Ectodermal cell (in vitro differentiated cells): ENCODE measurements around the gene ORM1.

Experiments
- H3K27ac ChIP-seq: 2 replicates; pipeline ENCODE4 v1.7.0; 2013; ENCODE audit warnings: mild to moderate bottlenecking, low read depth, low read length; ENCODE audit not compliant: insufficient read depth, poor library complexity, severe bottlenecking
- H3K27me3 ChIP-seq: 2 replicates; pipeline ENCODE4 v1.7.0; 2013; ENCODE audit warnings: mild to moderate bottlenecking, low read length; ENCODE audit not compliant: insufficient read depth, control insufficient read depth, poor library complexity, severe bottlenecking
- H3K36me3 ChIP-seq: one replicate; pipeline ENCODE4 v1.7.0; 2013; ENCODE audit warnings: low read length; ENCODE audit not compliant: control insufficient read depth, insufficient read depth
- H3K4me1 ChIP-seq: one replicate; pipeline ENCODE4 v1.7.0; 2013; ENCODE audit warnings: low read length; ENCODE audit not compliant: control insufficient read depth, insufficient read depth
- H3K4me3 ChIP-seq: 2 replicates; pipeline ENCODE4 v1.7.0; 2013; ENCODE audit warnings: low read depth, low read length, control low read depth; ENCODE audit not compliant: insufficient read depth
- H3K9me3 ChIP-seq: 2 replicates; pipeline ENCODE4 v1.7.0; 2013; ENCODE audit warnings: mild to moderate bottlenecking, low read length, moderate library complexity; ENCODE audit not compliant: control insufficient read depth
- WGBS, 2 experiments: methylation state at CpG; one replicate each; pipeline ENCODE4 v1.1.7; 2013; ENCODE audit warnings: missing lambda C conversion rate in 2 of 2; 5-methylcytosine and 5-hydroxymethylcytosine counted together

The ORM1 gene

DNA sequence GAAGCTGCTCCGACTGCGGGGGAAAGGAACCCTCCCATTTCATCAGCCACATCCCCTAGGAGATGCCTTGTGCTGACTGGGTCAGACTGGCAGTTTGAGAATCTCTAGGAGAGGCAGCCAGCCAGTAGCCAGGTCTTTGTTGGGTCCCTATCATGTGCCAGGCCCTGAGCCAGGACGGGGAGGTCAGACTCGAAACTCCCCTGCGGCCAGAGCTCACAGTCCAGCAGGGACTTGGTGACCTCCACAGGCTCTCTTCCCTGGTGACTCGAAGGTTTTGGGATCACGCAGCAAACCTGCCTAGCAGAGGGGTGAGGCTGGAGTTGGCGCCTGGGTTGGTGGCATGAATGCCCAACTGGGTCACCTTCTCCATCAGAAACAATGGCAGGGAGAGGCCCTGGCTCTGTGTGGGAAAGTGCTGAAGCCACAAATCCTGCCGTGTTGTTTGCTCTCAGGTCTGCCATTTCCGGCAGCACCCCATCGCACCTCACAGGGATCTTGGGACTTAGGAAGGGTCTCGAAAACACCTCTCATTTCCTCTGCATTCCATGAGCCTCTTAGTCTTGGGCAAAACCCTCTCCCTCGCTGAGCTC is 14.4 kb upstream of the ORM1 start:
- WGBS, 2 experiments: 94 to 96% methylated on average over 13 of the region's 13 CpGs
- Histone ChIP-seq H3K9me3 (no peaks in the 10 kb centered on the region), H3K4me3 (no peak overlapping the region), H3K27ac (no peak overlapping the region), H3K27me3 (no peaks in the 10 kb centered on the region), H3K4me1 (no peaks in the 10 kb centered on the region), H3K36me3 (no peaks in the 10 kb centered on the region)

GRCh38 chr9:114309096-114309495 is 13.8 kb upstream of the ORM1 start:
- H3K27me3 ChIP-seq: no peaks in the 10 kb centered on the region
- H3K36me3 ChIP-seq: no peaks in the 10 kb centered on the region
- no peaks in the 10 kb centered on the region for H3K4me1 ChIP-seq
- WGBS, 2 experiments: 92 to 93% methylated on average over 13 of the region's 13 CpGs
- H3K9me3 ChIP-seq: no peaks in the 10 kb centered on the region
- H3K4me3 ChIP-seq: no peak overlapping the region
- no peak overlapping the region for H3K27ac ChIP-seq

- Histone ChIP-seq H3K9me3 (no peaks in the 10 kb centered on the region), H3K4me3 (no peak overlapping the region), H3K27me3 (no peaks in the 10 kb centered on the region), H3K27ac (no peak overlapping the region), H3K4me1 (no peaks in the 10 kb centered on the region), H3K36me3 (no peaks in the 10 kb centered on the region)
- WGBS, 2 experiments: 92 to 93% methylated on average over 22 of the region's 22 CpGs
These were observed 12.1 kb upstream of the ORM1 start for GRCh38 chr9:114310471-114311450.

GRCh38 chr9:114311571-114312512 is 11.1 kb upstream of the ORM1 start:
- Histone ChIP-seq H3K27me3 (no peaks in the 10 kb centered on the region), H3K9me3 (no peaks in the 10 kb centered on the region), H3K4me1 (no peaks in the 10 kb centered on the region), H3K27ac (no peak overlapping the region), H3K4me3 (no peak overlapping the region), H3K36me3 (no peaks in the 10 kb centered on the region)
- 95% methylated on average over 27 to 28 of the region's 28 CpGs for WGBS, 2 experiments

GRCh38 chr9:114312513-114312875 is 10.4 kb upstream of the ORM1 start:
- 90 to 91% methylated on average over 8 of the region's 8 CpGs for WGBS, 2 experiments
- Histone ChIP-seq H3K4me1 (no peaks in the 10 kb centered on the region), H3K27me3 (no peaks in the 10 kb centered on the region), H3K9me3 (no peaks in the 10 kb centered on the region), H3K4me3 (no peak overlapping the region), H3K36me3 (no peaks in the 10 kb centered on the region), H3K27ac (no peak overlapping the region)

DNA sequence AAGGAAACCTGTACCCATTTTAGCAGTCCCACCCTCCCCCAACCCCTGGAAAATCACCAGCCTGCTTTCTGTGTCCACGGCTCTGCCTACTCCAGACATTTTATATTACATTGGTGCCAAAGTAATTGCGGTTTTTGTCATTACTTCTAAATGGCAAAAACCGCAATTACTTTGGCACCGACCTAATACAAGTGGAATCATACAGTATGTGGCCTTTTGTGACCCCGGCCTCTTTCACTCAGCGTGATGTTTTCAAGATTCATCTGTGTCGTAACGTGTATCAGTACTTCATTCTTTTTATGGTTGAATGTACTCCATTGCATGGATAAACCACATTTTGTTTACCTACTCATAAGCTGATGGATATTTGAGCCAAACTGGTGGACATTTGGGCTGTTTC is 9.7 kb upstream of the ORM1 start:
- H3K36me3 ChIP-seq: no peaks in the 10 kb centered on the region
- 90 to 97% methylated on average over 8 of the region's 8 CpGs for WGBS, 2 experiments
- H3K9me3 ChIP-seq: no peaks in the 10 kb centered on the region
- no peak overlapping the region for H3K4me3 ChIP-seq
- H3K27ac ChIP-seq: no peak overlapping the region
- no peaks in the 10 kb centered on the region for H3K27me3 ChIP-seq
- no peaks in the 10 kb centered on the region for H3K4me1 ChIP-seq

GRCh38 chr9:114314256-114314867 is 8.5 kb upstream of the ORM1 start:
- no peaks in the 10 kb centered on the region for H3K4me1 ChIP-seq
- H3K4me3 ChIP-seq: no peak overlapping the region
- H3K9me3 ChIP-seq: no peaks in the 10 kb centered on the region
- H3K36me3 ChIP-seq: no peaks in the 10 kb centered on the region
- no peak overlapping the region for H3K27ac ChIP-seq
- 84 to 88% methylated on average over 7 of the region's 7 CpGs for WGBS, 2 experiments
- H3K27me3 ChIP-seq: no peaks in the 10 kb centered on the region

GRCh38 chr9:114314881-114315722 is 7.8 kb upstream of the ORM1 start:
- H3K4me1 ChIP-seq: no peaks in the 10 kb centered on the region
- no peaks in the 10 kb centered on the region for H3K27me3 ChIP-seq
- H3K9me3 ChIP-seq: no peaks in the 10 kb centered on the region
- H3K27ac ChIP-seq: no peak overlapping the region
- 91 to 97% methylated on average over 8 of the region's 8 CpGs for WGBS, 2 experiments
- H3K36me3 ChIP-seq: no peaks in the 10 kb centered on the region
- H3K4me3 ChIP-seq: no peak overlapping the region

- Histone ChIP-seq H3K27ac (no peak overlapping the region), H3K4me1 (no peaks in the 10 kb centered on the region), H3K36me3 (no peaks in the 10 kb centered on the region), H3K27me3 (no peaks in the 10 kb centered on the region), H3K4me3 (no peak overlapping the region), H3K9me3 (no peaks in the 10 kb centered on the region)
- WGBS, 2 experiments: 85 to 94% methylated on average over 7 of the region's 8 CpGs
These were observed 7.1 kb upstream of the ORM1 start for GRCh38 chr9:114315723-114316363.
